Left lobe of liver (tissue), 2 donors: Measurements from ENCODE around the gene RDH11. TPM values are rescaled to one million over a fixed set of nuclear protein-coding genes. Genes with fewer than 3 reads are reported as not detected.
"Not testable (repeated sequence)": the region's sequence is repeated elsewhere in the genome, so short reads cannot be mapped to it uniquely, and the experiment has no call there.

Experiments used
- ATAC-seq: fragments of 200-7000 bp; cut with Tn5 transposase; one replicate; pipeline ENCODE4 v1.9.1; 2020; ENCODE audit warnings: mild to moderate bottlenecking, moderate library complexity
- DNase-seq: peaks from one replicate; pipeline ENCODE4 v3.0.0-alpha.2; 2020; ENCODE audit warnings: low spot score
- total RNA-seq: library from RNA; stranded (reverse); gene quantifications from one replicate; pipeline ENCODE4 v1.2.1, GENCODE V29; 2021
- donor health status: DM: no; HTN: no; CAD: no; lungs with moderate emphysema.
- donor health status: DM: no; HTN: yes; CAD: no.

Gene RDH11
- total RNA-seq, 1 donor from 2014 or later = 85.1 TPM

GRCh38 chr14:67705211-67705610 lies 9.6 kb upstream of the RDH11 start:
- DNase-seq = no peak
- ATAC-seq = no peak

- no peak for DNase-seq
These were observed 9.0 kb upstream of the RDH11 start for GRCh38 chr14:67704484-67705089.

GRCh38 chr14:67703997-67704396 lies 8.4 kb upstream of the RDH11 start:
- ATAC-seq (peak; percentile 65), DNase-seq (no peak)

More at GRCh38 chr14:67704484-67705089, 9.0 kb upstream of the RDH11 start:
- ATAC-seq = peak; percentile 94

- DNase-seq, ATAC-seq: not testable (repeated sequence)
These were observed 5.9 kb upstream of the RDH11 start, which contains the start of gene RDH12 for GRCh38 chr14:67701492-67701891. TSS of gene RDH12 (plus strand) at chr14:67701886. CDS start at chr14:67722643, 20,757 bp downstream.

GRCh38 chr14:67698179-67698578 lies 2.6 kb upstream of the RDH11 start:
- no peak for ATAC-seq
- no peak for DNase-seq

GRCh38 chr14:67697006-67697405 lies 1.4 kb upstream of the RDH11 start:
- DNase-seq (no peak), ATAC-seq (no peak)

- peak; percentile 90 for DNase-seq
- ATAC-seq = peak; percentile 88
These were observed 672 bp downstream of the RDH11 start for GRCh38 chr14:67694791-67695393.

GRCh38 chr14:67690011-67690410 lies 5.6 kb downstream of the RDH11 start:
- DNase-seq = no peak
- no peak for ATAC-seq

GRCh38 chr14:67683842-67684241 lies 11.7 kb downstream of the RDH11 start:
- ATAC-seq (peak; percentile 44), DNase-seq (no peak)

GRCh38 chr14:67680941-67681340 lies 14.6 kb downstream of the RDH11 start:
- DNase-seq = no peak

GRCh38 chr14:67680121-67680602 lies 15.4 kb downstream of the RDH11 start:
- ATAC-seq (no peak), DNase-seq (no peak)

More at GRCh38 chr14:67680941-67681340, 14.6 kb downstream of the RDH11 start:
- ATAC-seq = peak; percentile 19

GRCh38 chr14:67679006-67679405 lies 16.6 kb downstream of the RDH11 start:
- ATAC-seq (no peak), DNase-seq (no peak)

- DNase-seq (no peak), ATAC-seq (no peak)
These were observed 20.4 kb downstream of the RDH11 start for GRCh38 chr14:67675219-67675582.

- DNase-seq (peak; percentile 87), ATAC-seq (peak; percentile 94)
These were observed 20.9 kb downstream of the RDH11 start, which contains the start of gene VTI1B for GRCh38 chr14:67674480-67675218. TSS of gene VTI1B (minus strand) at chr14:67674632. CDS start at chr14:67674489, 143 bp downstream.

GRCh38 chr14:67674139-67674479 lies 21.5 kb downstream of the RDH11 start:
- peak; percentile 86 for ATAC-seq
- peak; percentile 78 for DNase-seq

GRCh38 chr14:67673451-67673850 lies 22.1 kb downstream of the RDH11 start:
- ATAC-seq (no peak), DNase-seq (no peak)

GRCh38 chr14:67668559-67668958 lies 27.0 kb downstream of the RDH11 start:
- ATAC-seq = no peak
- DNase-seq = no peak

GRCh38 chr14:67666750-67667449 lies 28.7 kb downstream of the RDH11 start:
- ATAC-seq (peak; percentile 91), DNase-seq (no peak)

- DNase-seq = no peak
- ATAC-seq = no peak
These were observed 29.7 kb downstream of the RDH11 start for GRCh38 chr14:67665868-67666267.

- DNase-seq (no peak), ATAC-seq (no peak)
These were observed 31.9 kb downstream of the RDH11 start for GRCh38 chr14:67663633-67664032.

GRCh38 chr14:67653651-67654280 lies 41.8 kb downstream of the RDH11 start:
- ATAC-seq = no peak
- DNase-seq = no peak
